K562 (cell line): ENCODE measurements around the gene TRDMT1. TPM values are rescaled to one million over a fixed set of nuclear protein-coding genes. Genes with fewer than 3 reads are reported as not detected.

Source experiments
- BRD9 ChIP-seq: fragments of 450-650 bp; IDR thresholded peaks from 2 replicates; pipeline ENCODE4 v1.6.1; 2018; ENCODE audit warnings: low read depth; ENCODE audit not compliant: partially characterized antibody
- CCNT2 ChIP-seq: IDR thresholded peaks from 2 replicates; pipeline ENCODE4 v1.6.1; 2011; ENCODE audit warnings: borderline replicate concordance, low read depth, mild to moderate bottlenecking, moderate library complexity, mixed read lengths, low read length; ENCODE audit not compliant: insufficient read length; ENCODE audit errors: extremely low read depth
- ERF ChIP-seq: fragments of 450-650 bp; formaldehyde crosslinking; IDR thresholded peaks from 2 replicates; pipeline ENCODE4 v1.4.0; 2020; ENCODE audit warnings: mild to moderate bottlenecking, mixed read lengths
- ETV5 ChIP-seq: sonication (generic); formaldehyde crosslinking; IDR thresholded peaks from 2 replicates; pipeline ENCODE4 v1.4.0; 2020; ENCODE audit warnings: low read depth, mild to moderate bottlenecking, missing genetic modification reagents
- EWSR1 ChIP-seq: fragments of 450-650 bp; IDR thresholded peaks from 2 replicates; pipeline ENCODE4 v1.6.1; 2018; ENCODE audit warnings: borderline replicate concordance, mild to moderate bottlenecking, low read depth, moderate library complexity; ENCODE audit not compliant: partially characterized antibody
- HIVEP1 ChIP-seq: fragments of 250-450 bp; sonication (Bioruptor Pico); IDR thresholded peaks from 2 replicates; pipeline ENCODE4 v1.4.0; 2020; ENCODE audit warnings: mild to moderate bottlenecking
- KLF6 ChIP-seq: fragments of 250-450 bp; sonication (Bioruptor Pico); IDR thresholded peaks from 2 replicates; pipeline ENCODE4 v1.4.0; 2020; ENCODE audit warnings: mild to moderate bottlenecking, moderate library complexity, borderline replicate concordance
- LEF1 ChIP-seq: fragments of 450-650 bp; IDR thresholded peaks from 2 replicates; pipeline ENCODE4 v1.6.1; 2016; ENCODE audit warnings: mild to moderate bottlenecking
- MEIS2 ChIP-seq: fragments of 450-650 bp; IDR thresholded peaks from 2 replicates; pipeline ENCODE4 v1.6.1; 2014; ENCODE audit warnings: mild to moderate bottlenecking; ENCODE audit not compliant: partially characterized antibody
- NCOA2 ChIP-seq, 2 experiments: fragments of 450-650 bp; IDR thresholded peaks; 2 replicates each; pipeline ENCODE4 v1.6.1; 2018; ENCODE audit warnings: mild to moderate bottlenecking in 2 of 2, moderate library complexity in 1 of 2; ENCODE audit not compliant: partially characterized antibody in 2 of 2
- NCOA6 ChIP-seq: fragments of 450-650 bp; IDR thresholded peaks from 2 replicates; pipeline ENCODE4 v1.6.1; 2017; ENCODE audit warnings: mild to moderate bottlenecking
- PML ChIP-seq: IDR thresholded peaks from 2 replicates; pipeline ENCODE4 v1.6.1; 2012; ENCODE audit warnings: low read length, inconsistent platforms
- POLR2A ChIP-seq: fragments of 450-650 bp; conservative IDR thresholded peaks from 2 replicates; pipeline ENCODE4 v1.6.1; 2016
- POLR2AphosphoS2 ChIP-seq: IDR thresholded peaks from 2 replicates; pipeline ENCODE4 v1.6.1; 2012; ENCODE audit warnings: low read length, improper control_type of control experiment
- POLR2B ChIP-seq: fragments of 450-650 bp; IDR thresholded peaks from 2 replicates; pipeline ENCODE4 v1.6.1; 2018; ENCODE audit warnings: low read depth; ENCODE audit not compliant: partially characterized antibody
- SMARCA5 ChIP-seq: fragments of 450-650 bp; IDR thresholded peaks from 2 replicates; pipeline ENCODE4 v1.6.1; 2016
- SRF ChIP-seq, 2 experiments: fragments of 250-450, 450-650 bp in 1 of 2; sonication (Bioruptor Pico) in 1 of 2; sonication (generic) in 1 of 2; formaldehyde crosslinking; IDR thresholded peaks; 2 replicates each; pipeline versions ENCODE4 v1.5.0 to v1.5.1; 2020 to 2022; ENCODE audit warnings: mild to moderate bottlenecking in 1 of 2, missing genetic modification reagents in 1 of 2
- ZNF143 ChIP-seq: sonication (generic); formaldehyde crosslinking; IDR thresholded peaks from 2 replicates; pipeline ENCODE4 v1.9.0; 2022; ENCODE audit warnings: mild to moderate bottlenecking, missing genetic modification reagents
- ZNF695 ChIP-seq: fragments of 450-650 bp; formaldehyde crosslinking; IDR thresholded peaks from 2 replicates; pipeline ENCODE4 v1.4.0; 2020; ENCODE audit warnings: mild to moderate bottlenecking, moderate library complexity
- ZNF77 ChIP-seq: fragments of 250-450 bp; sonication (Bioruptor Pico); IDR thresholded peaks from 2 replicates; pipeline ENCODE4 v1.5.0; 2020
- polyA plus RNA-seq, 8 experiments: library from polyadenylated mRNA; depleted of rRNA in 4 of 8; stranded (reverse) in 5 of 8; unstranded in 3 of 8; fragments of >200 nt; fragmentation: Nextera tagmentation in 2 of 8; fragmentation: Illumina TruSeq in 1 of 8; extraction: Ambion mirVana in 2 of 8; extraction: Trizol in 1 of 8; gene quantifications; 2 replicates each; pipeline versions ENCODE4 v1.2.1 to v1.2.3, GENCODE V29; 2011 to 2014; ENCODE audit warnings: inconsistent platforms in 1 of 8, missing spikeins in 1 of 8
- total RNA-seq, 7 experiments: library from RNA; depleted of rRNA in 6 of 7; stranded (reverse); fragments of >200 nt in 6 of 7; fragmentation: Illumina TruSeq in 2 of 7; extraction: Trizol in 2 of 7; gene quantifications; 2 replicates each; pipeline versions ENCODE4 v1.2.1 to v1.2.3, GENCODE V29; 2011 to 2021; ENCODE audit warnings: low replicate concordance in 1 of 7
- TF ChIP-seq, protein P1 (sequence below): fragments of 450-650 bp; formaldehyde crosslinking; conservative IDR thresholded peaks from 2 replicates; pipeline ENCODE4 v1.4.0; 2022; ENCODE audit warnings: mild to moderate bottlenecking, missing genetic modification characterization
- TF ChIP-seq, protein P2 (sequence below): sonication (generic); IDR thresholded peaks from 2 replicates; pipeline ENCODE4 v1.6.1; 2016
- TF ChIP-seq, protein P3 (sequence below): fragments of 450-650 bp; formaldehyde crosslinking; IDR thresholded peaks from 2 replicates; pipeline ENCODE4 v1.4.0; 2022; ENCODE audit warnings: missing genetic modification characterization
- TF ChIP-seq, protein P4 (sequence below): sonication (generic); formaldehyde crosslinking; IDR thresholded peaks from 2 replicates; pipeline ENCODE4 v1.8.1; 2023; ENCODE audit warnings: mild to moderate bottlenecking, missing genetic modification reagents
- TF ChIP-seq, protein P5 (sequence below): fragments of 450-650 bp; formaldehyde crosslinking; IDR thresholded peaks from 2 replicates; pipeline ENCODE4 v1.4.0; 2022; ENCODE audit warnings: mild to moderate bottlenecking, moderate library complexity

The TRDMT1 gene
- total and polyA plus RNA-seq, 9 of the 15 experiments (the other 6 are each of a cell fraction or from before 2014, with no cell fraction given), result 5.4 to 12.6 (median 9.3) TPM

DNA sequence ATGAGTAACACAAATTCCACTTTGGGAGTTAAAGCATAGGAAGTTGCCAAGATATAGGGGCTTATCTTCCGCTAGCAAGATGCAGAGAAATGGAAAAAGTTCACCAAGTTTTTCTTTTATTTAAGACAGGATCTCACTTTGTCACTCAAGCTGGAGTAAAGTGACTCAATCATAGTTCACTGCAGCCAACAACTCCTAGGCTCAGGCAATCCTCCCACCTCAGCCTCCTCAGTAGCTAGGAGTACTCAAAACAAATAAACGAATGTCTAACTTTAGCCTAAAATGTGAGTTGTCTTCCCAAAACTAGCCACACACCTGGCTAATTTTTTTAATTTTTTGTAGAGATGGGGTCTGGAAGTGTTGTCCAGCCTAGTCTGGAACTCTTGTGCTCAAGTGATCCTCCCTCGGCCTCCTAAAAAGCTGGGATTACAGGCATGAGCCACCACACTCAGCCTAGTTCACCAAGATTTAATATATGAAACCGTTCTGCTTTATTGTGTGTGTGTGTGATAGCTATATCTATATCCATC, 36.5 kb upstream of the TRDMT1 start (continued):
- TF ChIP-seq NCOA6, result 0 out of 2 replicates have a peak, but pooled peaks have one; percentile 29
- TF ChIP-seq PML, result 0 out of 2 replicates have a peak, but pooled peaks have one; percentile 27
- TF ChIP-seq ZNF77 (CRISPR knock-in tag), result no peak
- TF ChIP-seq, protein P1, sequence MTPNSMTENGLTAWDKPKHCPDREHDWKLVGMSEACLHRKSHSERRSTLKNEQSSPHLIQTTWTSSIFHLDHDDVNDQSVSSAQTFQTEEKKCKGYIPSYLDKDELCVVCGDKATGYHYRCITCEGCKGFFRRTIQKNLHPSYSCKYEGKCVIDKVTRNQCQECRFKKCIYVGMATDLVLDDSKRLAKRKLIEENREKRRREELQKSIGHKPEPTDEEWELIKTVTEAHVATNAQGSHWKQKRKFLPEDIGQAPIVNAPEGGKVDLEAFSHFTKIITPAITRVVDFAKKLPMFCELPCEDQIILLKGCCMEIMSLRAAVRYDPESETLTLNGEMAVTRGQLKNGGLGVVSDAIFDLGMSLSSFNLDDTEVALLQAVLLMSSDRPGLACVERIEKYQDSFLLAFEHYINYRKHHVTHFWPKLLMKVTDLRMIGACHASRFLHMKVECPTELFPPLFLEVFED (CRISPR knock-in tag), result peak; percentile 78
- TF ChIP-seq POLR2A, result peak; percentile 61
- no peak for TF ChIP-seq ETV5 (CRISPR knock-in tag)
- TF ChIP-seq NCOA2 (IDR thresholded peaks at IDR 0.05; ENCODE audit: partially characterized antibody in 2 of 2), result no peak
- no peak for TF ChIP-seq ZNF695 (CRISPR knock-in tag)
- no peak for TF ChIP-seq BRD9
- TF ChIP-seq POLR2AphosphoS2, result peak; percentile 98
- no peak for TF ChIP-seq EWSR1
- no peak for TF ChIP-seq SMARCA5
- TF ChIP-seq, protein P2, sequence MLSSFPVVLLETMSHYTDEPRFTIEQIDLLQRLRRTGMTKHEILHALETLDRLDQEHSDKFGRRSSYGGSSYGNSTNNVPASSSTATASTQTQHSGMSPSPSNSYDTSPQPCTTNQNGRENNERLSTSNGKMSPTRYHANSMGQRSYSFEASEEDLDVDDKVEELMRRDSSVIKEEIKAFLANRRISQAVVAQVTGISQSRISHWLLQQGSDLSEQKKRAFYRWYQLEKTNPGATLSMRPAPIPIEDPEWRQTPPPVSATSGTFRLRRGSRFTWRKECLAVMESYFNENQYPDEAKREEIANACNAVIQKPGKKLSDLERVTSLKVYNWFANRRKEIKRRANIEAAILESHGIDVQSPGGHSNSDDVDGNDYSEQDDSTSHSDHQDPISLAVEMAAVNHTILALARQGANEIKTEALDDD, result 0 out of 2 replicates have a peak, but pooled peaks have one; percentile 27
- TF ChIP-seq LEF1, result no peak
- TF ChIP-seq CCNT2, result peak; percentile 15
- TF ChIP-seq ERF (CRISPR knock-in tag), result 0 out of 2 replicates have a peak, but pooled peaks have one; percentile 67
- peak; percentile 4 for TF ChIP-seq MEIS2
- TF ChIP-seq, protein P3, sequence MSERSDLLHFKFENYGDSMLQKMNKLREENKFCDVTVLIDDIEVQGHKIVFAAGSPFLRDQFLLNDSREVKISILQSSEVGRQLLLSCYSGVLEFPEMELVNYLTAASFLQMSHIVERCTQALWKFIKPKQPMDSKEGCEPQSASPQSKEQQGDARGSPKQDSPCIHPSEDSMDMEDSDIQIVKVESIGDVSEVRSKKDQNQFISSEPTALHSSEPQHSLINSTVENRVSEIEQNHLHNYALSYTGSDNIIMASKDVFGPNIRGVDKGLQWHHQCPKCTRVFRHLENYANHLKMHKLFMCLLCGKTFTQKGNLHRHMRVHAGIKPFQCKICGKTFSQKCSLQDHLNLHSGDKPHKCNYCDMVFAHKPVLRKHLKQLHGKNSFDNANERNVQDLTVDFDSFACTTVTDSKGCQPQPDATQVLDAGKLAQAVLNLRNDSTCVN (CRISPR knock-in tag), result no peak; the same call in 1 of the 2 replicates
- TF ChIP-seq, protein P4, sequence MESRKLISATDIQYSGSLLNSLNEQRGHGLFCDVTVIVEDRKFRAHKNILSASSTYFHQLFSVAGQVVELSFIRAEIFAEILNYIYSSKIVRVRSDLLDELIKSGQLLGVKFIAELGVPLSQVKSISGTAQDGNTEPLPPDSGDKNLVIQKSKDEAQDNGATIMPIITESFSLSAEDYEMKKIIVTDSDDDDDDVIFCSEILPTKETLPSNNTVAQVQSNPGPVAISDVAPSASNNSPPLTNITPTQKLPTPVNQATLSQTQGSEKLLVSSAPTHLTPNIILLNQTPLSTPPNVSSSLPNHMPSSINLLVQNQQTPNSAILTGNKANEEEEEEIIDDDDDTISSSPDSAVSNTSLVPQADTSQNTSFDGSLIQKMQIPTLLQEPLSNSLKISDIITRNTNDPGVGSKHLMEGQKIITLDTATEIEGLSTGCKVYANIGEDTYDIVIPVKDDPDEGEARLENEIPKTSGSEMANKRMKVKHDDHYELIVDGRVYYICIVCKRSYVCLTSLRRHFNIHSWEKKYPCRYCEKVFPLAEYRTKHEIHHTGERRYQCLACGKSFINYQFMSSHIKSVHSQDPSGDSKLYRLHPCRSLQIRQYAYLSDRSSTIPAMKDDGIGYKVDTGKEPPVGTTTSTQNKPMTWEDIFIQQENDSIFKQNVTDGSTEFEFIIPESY (CRISPR knock-in tag), result no peak
- no peak for TF ChIP-seq SRF (CRISPR knock-in tag; IDR thresholded peaks at IDR 0.05)
- TF ChIP-seq KLF6 (CRISPR knock-in tag), result no peak
- TF ChIP-seq, protein P5, sequence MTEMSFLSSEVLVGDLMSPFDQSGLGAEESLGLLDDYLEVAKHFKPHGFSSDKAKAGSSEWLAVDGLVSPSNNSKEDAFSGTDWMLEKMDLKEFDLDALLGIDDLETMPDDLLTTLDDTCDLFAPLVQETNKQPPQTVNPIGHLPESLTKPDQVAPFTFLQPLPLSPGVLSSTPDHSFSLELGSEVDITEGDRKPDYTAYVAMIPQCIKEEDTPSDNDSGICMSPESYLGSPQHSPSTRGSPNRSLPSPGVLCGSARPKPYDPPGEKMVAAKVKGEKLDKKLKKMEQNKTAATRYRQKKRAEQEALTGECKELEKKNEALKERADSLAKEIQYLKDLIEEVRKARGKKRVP (CRISPR knock-in tag), result peak; percentile 49
- TF ChIP-seq ZNF143 (CRISPR knock-in tag), result no peak
- peak; percentile 77 for TF ChIP-seq POLR2B
- TF ChIP-seq HIVEP1 (CRISPR knock-in tag), result no peak
